ENCODE measurements around the gene CCDC159. TPM values are rescaled to one million over a fixed set of nuclear protein-coding genes. Genes with fewer than 3 reads are reported as not detected.

The CCDC159 gene
- total RNA-seq, 1 experiment from 2014 or later: 6.8 TPM

DNA sequence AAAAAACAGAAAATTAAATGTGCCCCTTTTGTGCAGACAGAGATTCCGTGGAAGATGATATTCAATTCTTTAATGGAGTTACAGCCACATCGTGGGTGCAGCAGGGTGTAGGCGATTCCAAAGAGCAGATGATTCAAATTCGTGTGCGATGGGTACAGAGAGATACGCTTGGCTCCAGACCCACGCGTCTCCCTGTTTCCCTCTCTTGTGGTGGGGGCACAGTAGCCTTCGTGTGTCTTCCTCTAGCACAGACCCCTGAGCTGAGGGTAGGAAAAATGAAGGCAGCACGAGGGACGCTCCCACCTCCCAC lies 45.6 kb upstream of the CCDC159 start:
- Mint-ChIP-seq H3K4me1 (0 out of 2 replicates have a peak, but pooled peaks cover 5% of the 10 kb centered on the region), H3K27ac (no peak overlapping the region), H3K4me3 (no peak overlapping the region), H3K9me3 (no peaks in the 10 kb centered on the region), H3K27me3 (ENCODE audit: low read depth) (no peaks in the 10 kb centered on the region; the same call in 1 of the 2 replicates), H3K36me3 (no peaks in the 10 kb centered on the region)
- TF ChIP-seq, protein P1, sequence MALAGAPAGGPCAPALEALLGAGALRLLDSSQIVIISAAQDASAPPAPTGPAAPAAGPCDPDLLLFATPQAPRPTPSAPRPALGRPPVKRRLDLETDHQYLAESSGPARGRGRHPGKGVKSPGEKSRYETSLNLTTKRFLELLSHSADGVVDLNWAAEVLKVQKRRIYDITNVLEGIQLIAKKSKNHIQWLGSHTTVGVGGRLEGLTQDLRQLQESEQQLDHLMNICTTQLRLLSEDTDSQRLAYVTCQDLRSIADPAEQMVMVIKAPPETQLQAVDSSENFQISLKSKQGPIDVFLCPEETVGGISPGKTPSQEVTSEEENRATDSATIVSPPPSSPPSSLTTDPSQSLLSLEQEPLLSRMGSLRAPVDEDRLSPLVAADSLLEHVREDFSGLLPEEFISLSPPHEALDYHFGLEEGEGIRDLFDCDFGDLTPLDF (CRISPR knock-in tag; IDR thresholded peaks at IDR 0.05): no peak
- TF ChIP-seq ZNF423 (CRISPR knock-in tag; IDR thresholded peaks at IDR 0.05): no peak
- TF ChIP-seq PRRX2 (CRISPR knock-in tag; IDR thresholded peaks at IDR 0.05): no peak
- TF ChIP-seq RORB (CRISPR knock-in tag; IDR thresholded peaks at IDR 0.05): no peak
- TF ChIP-seq, protein P2, sequence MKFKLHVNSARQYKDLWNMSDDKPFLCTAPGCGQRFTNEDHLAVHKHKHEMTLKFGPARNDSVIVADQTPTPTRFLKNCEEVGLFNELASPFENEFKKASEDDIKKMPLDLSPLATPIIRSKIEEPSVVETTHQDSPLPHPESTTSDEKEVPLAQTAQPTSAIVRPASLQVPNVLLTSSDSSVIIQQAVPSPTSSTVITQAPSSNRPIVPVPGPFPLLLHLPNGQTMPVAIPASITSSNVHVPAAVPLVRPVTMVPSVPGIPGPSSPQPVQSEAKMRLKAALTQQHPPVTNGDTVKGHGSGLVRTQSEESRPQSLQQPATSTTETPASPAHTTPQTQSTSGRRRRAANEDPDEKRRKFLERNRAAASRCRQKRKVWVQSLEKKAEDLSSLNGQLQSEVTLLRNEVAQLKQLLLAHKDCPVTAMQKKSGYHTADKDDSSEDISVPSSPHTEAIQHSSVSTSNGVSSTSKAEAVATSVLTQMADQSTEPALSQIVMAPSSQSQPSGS (CRISPR knock-in tag; IDR thresholded peaks at IDR 0.05; ENCODE audit: borderline replicate concordance, low read depth): no peak
- TF ChIP-seq ZMAT4 (CRISPR knock-in tag; IDR thresholded peaks at IDR 0.05): no peak
- DNase-seq (ENCODE audit: low spot score): no peak
- POLR2A ChIA-PET: no interaction called here
- ATAC-seq: no peak
- CTCF ChIA-PET: no interaction called here

GRCh38 chr19:11304936-11305335 lies 41.4 kb upstream of the CCDC159 start:
- H3K36me3 Mint-ChIP-seq: no peaks in the 10 kb centered on the region
- H3K4me3 Mint-ChIP-seq: no peak overlapping the region
- H3K4me1 Mint-ChIP-seq: no peaks in the 10 kb centered on the region
- no peaks in the 10 kb centered on the region for H3K9me3 Mint-ChIP-seq
- POLR2A ChIA-PET: no interaction called here
- DNase-seq (ENCODE audit: low spot score): no peak
- CTCF ChIA-PET: interaction anchor here (0.9 to 5.4 kb wide), 3 partner anchors 11 to 17 kb away, joined by 3 to 42 read pairs (median 4); no protein-coding TSS in a partner anchor
- H3K27me3 Mint-ChIP-seq (ENCODE audit: low read depth): no peaks in the 10 kb centered on the region
- ATAC-seq: no peak
- TF ChIP-seq ZNF423 (CRISPR knock-in tag; IDR thresholded peaks at IDR 0.05) (no peak), AR (CRISPR knock-in tag; IDR thresholded peaks at IDR 0.05) (no peak), ZBTB21 (CRISPR knock-in tag; IDR thresholded peaks at IDR 0.05; ENCODE audit: borderline replicate concordance) (no peak), JAZF1 (CRISPR knock-in tag; IDR thresholded peaks at IDR 0.05) (no peak), STAT6 (CRISPR knock-in tag; conservative IDR thresholded peaks at IDR 0.05; ENCODE audit: low read depth) (no peak), TEAD1 (CRISPR knock-in tag; IDR thresholded peaks at IDR 0.05) (no peak), FOXK1 (CRISPR knock-in tag; IDR thresholded peaks at IDR 0.05) (no peak), ERG (CRISPR knock-in tag; IDR thresholded peaks at IDR 0.05) (no peak), CREM (CRISPR knock-in tag; IDR thresholded peaks at IDR 0.05) (no peak), ZNF121 (CRISPR knock-in tag; IDR thresholded peaks at IDR 0.05) (no peak), TCF7 (CRISPR knock-in tag; IDR thresholded peaks at IDR 0.05; ENCODE audit: low read depth) (no peak)
- H3K27ac Mint-ChIP-seq: no peak overlapping the region
